Activated CD4-positive, alpha-beta T cell treated with anti-CD3 and anti-CD28 coated beads for 36 hours (primary cell): ENCODE results near the gene NRP1. TPM values are rescaled to one million over a fixed set of nuclear protein-coding genes. Genes with fewer than 3 reads are reported as not detected.

Experiments
- ATAC-seq: fragments of 200-7000 bp; cut with Tn5 transposase; one replicate; pipeline ENCODE4 v1.10.0; 2021; ENCODE audit warnings: mild to moderate bottlenecking, moderate library complexity
- CTCF ChIA-PET: fragments of 350-600 bp; sonication (Branson Sonifier 250); formaldehyde crosslinking; loops from one replicate; lab custom pipeline; 2021; ENCODE audit warnings: antibody characterized with exemption; lab: Charles Lee
- POLR2A ChIA-PET: fragments of 350-600 bp; sonication (Branson Sonifier 250); formaldehyde crosslinking; loops from one replicate; lab custom pipeline; 2021; ENCODE audit warnings: antibody characterized with exemption, inconsistent platforms; lab: Charles Lee
- DNase-seq: peaks from one replicate; pipeline ENCODE4 v3.0.0-alpha.2; 2020
- H3K27ac Mint-ChIP-seq: one replicate; pipeline ENCODE4 v1.8.0; 2021; ENCODE audit warnings: mixed read lengths
- H3K27me3 Mint-ChIP-seq: one replicate; pipeline ENCODE4 v1.8.0; 2021; ENCODE audit warnings: mixed read lengths
- H3K36me3 Mint-ChIP-seq: one replicate; pipeline ENCODE4 v1.8.0; 2021; ENCODE audit warnings: low read depth, mixed read lengths
- H3K4me1 Mint-ChIP-seq: one replicate; pipeline ENCODE4 v1.8.0; 2021; ENCODE audit warnings: mixed read lengths
- H3K4me3 Mint-ChIP-seq: one replicate; pipeline ENCODE4 v1.8.0; 2021; ENCODE audit warnings: mild to moderate bottlenecking, moderate library complexity, mixed read lengths
- H3K9me3 Mint-ChIP-seq: one replicate; pipeline ENCODE4 v1.8.0; 2021; ENCODE audit warnings: low read depth, mixed read lengths
- intact Hi-C, 2 experiments: fragments of 100-400 bp; cut with DNase I in 1 of 2; cut with micrococcal nuclease in 1 of 2; formaldehyde crosslinking; loops; one replicate each; pipeline versions ENCODE4 v1.14.2 to v1.15.1; 2022 to 2024; cut with DNase I, micrococcal nuclease
- total RNA-seq, 2 experiments: library from RNA; stranded (reverse); gene quantifications; one replicate each; pipeline ENCODE4 v1.2.3, GENCODE V29; 2021

Gene NRP1
- total RNA-seq, 2 experiments from 2014 or later = 0.21 to 0.44 TPM

GRCh38 chr10:33289776-33290175 lies 44.7 kb downstream of the NRP1 start:
- Mint-ChIP-seq H3K27me3 (peaks cover 18% of the 10 kb centered on the region), H3K27ac (no peak overlapping the region), H3K4me3 (no peak overlapping the region), H3K36me3 (no peaks in the 10 kb centered on the region), H3K4me1 (no peaks in the 10 kb centered on the region), H3K9me3 (no peaks in the 10 kb centered on the region)
- CTCF ChIA-PET = no interaction called here
- DNase-seq (no peak), ATAC-seq (no peak)
- POLR2A ChIA-PET = no interaction called here
- intact Hi-C loops = no loop called here

DNA sequence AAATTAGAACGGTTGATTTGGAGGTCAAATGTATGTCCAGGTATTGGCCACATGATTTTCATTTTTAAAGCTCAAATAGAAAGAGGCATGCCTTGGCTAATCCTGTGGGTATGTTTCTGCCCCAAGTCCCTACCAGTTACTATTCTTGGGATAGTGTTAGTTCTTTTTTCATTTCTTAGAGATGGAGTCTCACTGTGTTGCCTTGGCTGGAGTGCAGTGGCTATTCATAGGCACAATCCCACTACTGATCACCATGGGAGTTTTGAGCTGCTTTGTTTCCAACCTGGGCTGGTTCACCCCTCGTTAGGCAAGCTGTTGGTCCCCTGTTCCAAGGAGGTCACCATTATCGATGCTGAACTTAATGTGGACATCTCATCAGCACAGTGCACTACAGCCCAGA lies 46.3 kb downstream of the NRP1 start:
- no peak for DNase-seq
- Mint-ChIP-seq H3K4me1 (no peaks in the 10 kb centered on the region), H3K27ac (no peak overlapping the region), H3K36me3 (no peaks in the 10 kb centered on the region), H3K4me3 (no peak overlapping the region), H3K9me3 (no peaks in the 10 kb centered on the region), H3K27me3 (peaks cover 20% of the 10 kb centered on the region)
- no peak for ATAC-seq
- ChIA-PET POLR2A (no interaction called here), CTCF (interaction anchor here (1.3 kb wide), 1 partner anchor 15 kb away, joined by 4 read pairs; no protein-coding TSS in a partner anchor)
- intact Hi-C loops = no loop called here

GRCh38 chr10:33287112-33287511 lies 47.4 kb downstream of the NRP1 start:
- ChIA-PET CTCF (interaction anchor here (1.0 to 1.3 kb wide), 2 partner anchors 10 to 14 kb away, joined by 3 to 4 read pairs; no protein-coding TSS in a partner anchor), POLR2A (no interaction called here)
- Mint-ChIP-seq H3K27ac (no peak overlapping the region), H3K9me3 (no peaks in the 10 kb centered on the region), H3K36me3 (no peaks in the 10 kb centered on the region), H3K4me1 (no peaks in the 10 kb centered on the region), H3K27me3 (peaks cover 22% of the 10 kb centered on the region), H3K4me3 (no peak overlapping the region)
- intact Hi-C loops = no loop called here
- no peak for DNase-seq
- no peak for ATAC-seq

- POLR2A ChIA-PET = no interaction called here
- no peak for DNase-seq
- intact Hi-C loops = no loop called here
- no peaks in the 10 kb centered on the region for H3K36me3 Mint-ChIP-seq
- no peak for ATAC-seq
- no peaks in the 10 kb centered on the region for H3K9me3 Mint-ChIP-seq
- H3K4me1 Mint-ChIP-seq = no peaks in the 10 kb centered on the region
- peaks cover 23% of the 10 kb centered on the region for H3K27me3 Mint-ChIP-seq
- H3K27ac Mint-ChIP-seq = no peak overlapping the region
- no peak overlapping the region for H3K4me3 Mint-ChIP-seq
- CTCF ChIA-PET = interaction anchor here (1.0 kb wide), 1 partner anchor 9 kb away, joined by 3 read pairs; no protein-coding TSS in a partner anchor
These were observed 48.1 kb downstream of the NRP1 start for GRCh38 chr10:33286157-33286934.

- peaks cover 23% of the 10 kb centered on the region for H3K27me3 Mint-ChIP-seq
- no peaks in the 10 kb centered on the region for H3K9me3 Mint-ChIP-seq
- no peak overlapping the region for H3K4me3 Mint-ChIP-seq
- ATAC-seq = no peak
- H3K36me3 Mint-ChIP-seq = no peaks in the 10 kb centered on the region
- intact Hi-C loops = no loop called here
- H3K27ac Mint-ChIP-seq = no peak overlapping the region
- no peaks in the 10 kb centered on the region for H3K4me1 Mint-ChIP-seq
- DNase-seq = no peak
- ChIA-PET CTCF (no interaction called here), POLR2A (no interaction called here)
These were observed 49.5 kb downstream of the NRP1 start for GRCh38 chr10:33284945-33285344.

DNA sequence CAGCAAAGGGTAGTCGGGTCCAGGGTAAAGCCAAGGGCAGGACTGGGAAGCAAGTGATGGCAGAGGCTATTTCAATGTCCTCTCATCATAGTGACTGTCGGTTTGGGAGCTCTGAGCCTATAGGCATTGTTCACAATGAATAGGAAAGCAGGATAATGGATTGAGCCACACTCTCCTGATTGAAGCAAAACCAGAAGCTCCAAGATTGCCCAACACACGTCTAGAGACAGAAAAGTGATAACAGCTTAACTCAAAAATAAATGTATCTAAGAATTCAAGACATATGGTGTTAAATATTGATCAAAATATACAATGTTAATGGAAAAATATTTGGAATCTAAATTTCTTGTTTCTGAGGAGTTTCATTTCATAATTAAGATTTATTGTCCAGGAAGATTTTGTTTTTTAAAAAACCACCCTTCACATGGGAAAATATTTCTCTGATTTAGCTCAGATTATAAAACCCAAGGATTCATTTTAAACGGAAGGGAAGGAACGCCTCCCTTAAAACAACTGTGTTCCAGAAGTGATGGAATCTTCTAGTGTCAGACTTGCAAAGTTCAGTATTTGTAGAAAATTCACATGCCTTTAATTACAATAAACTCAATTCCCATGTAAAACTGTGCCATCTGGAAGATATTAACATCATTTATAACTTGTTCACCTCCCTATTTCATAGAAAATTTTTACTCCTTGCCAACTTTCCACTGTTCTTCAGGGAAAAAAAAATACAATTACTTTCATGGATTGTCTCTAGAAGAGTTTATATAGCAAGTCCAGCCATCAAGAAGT lies 54.5 kb downstream of the NRP1 start:
- CTCF ChIA-PET = no interaction called here

GRCh38 chr10:33279276-33279675 lies 55.2 kb downstream of the NRP1 start:
- intact Hi-C loops = no loop called here
- Mint-ChIP-seq H3K4me1 (no peaks in the 10 kb centered on the region), H3K4me3 (no peak overlapping the region), H3K36me3 (no peaks in the 10 kb centered on the region), H3K27me3 (peaks cover 27% of the 10 kb centered on the region), H3K9me3 (no peaks in the 10 kb centered on the region), H3K27ac (no peak overlapping the region)
- ATAC-seq (no peak), DNase-seq (no peak)
- POLR2A ChIA-PET = no interaction called here
- CTCF ChIA-PET = interaction anchor here (0.8 kb wide), 1 partner anchor 60 kb away, joined by 4 read pairs; no protein-coding TSS in a partner anchor

More for the DNA sequence above, 54.5 kb downstream of the NRP1 start:
- no peaks in the 10 kb centered on the region for H3K4me1 Mint-ChIP-seq
- DNase-seq = no peak
- no peak for ATAC-seq
- H3K27ac Mint-ChIP-seq = no peak overlapping the region
- POLR2A ChIA-PET = interaction anchor here (0.6 kb wide), 1 partner anchor 57 kb away, joined by 3 read pairs; no protein-coding TSS in a partner anchor
- intact Hi-C loops = no loop called here
- H3K9me3 Mint-ChIP-seq = no peaks in the 10 kb centered on the region
- H3K36me3 Mint-ChIP-seq = no peaks in the 10 kb centered on the region
- peaks cover 23% of the 10 kb centered on the region for H3K27me3 Mint-ChIP-seq
- H3K4me3 Mint-ChIP-seq = no peak overlapping the region

GRCh38 chr10:33278198-33278597 lies 56.3 kb downstream of the NRP1 start:
- H3K4me1 Mint-ChIP-seq = no peaks in the 10 kb centered on the region

GRCh38 chr10:33277135-33277536 lies 57.3 kb downstream of the NRP1 start:
- Mint-ChIP-seq H3K27ac (no peak overlapping the region), H3K4me1 (no peaks in the 10 kb centered on the region), H3K9me3 (no peaks in the 10 kb centered on the region), H3K36me3 (no peaks in the 10 kb centered on the region), H3K4me3 (no peak overlapping the region), H3K27me3 (peaks cover 34% of the 10 kb centered on the region)
- POLR2A ChIA-PET = no interaction called here
- intact Hi-C loops = no loop called here
- DNase-seq (no peak), ATAC-seq (no peak)
- CTCF ChIA-PET = interaction anchor here (1.0 kb wide), 1 partner anchor 10 kb away, joined by 3 read pairs; no protein-coding TSS in a partner anchor

More at GRCh38 chr10:33278198-33278597, 56.3 kb downstream of the NRP1 start:
- no peak for ATAC-seq
- peaks cover 32% of the 10 kb centered on the region for H3K27me3 Mint-ChIP-seq
- intact Hi-C loops = no loop called here
- H3K9me3 Mint-ChIP-seq = no peaks in the 10 kb centered on the region
- ChIA-PET POLR2A (no interaction called here), CTCF (interaction anchor here (0.7 to 0.8 kb wide), 3 partner anchors 61 to 1179 kb away, joined by 3 to 4 read pairs (median 4); no protein-coding TSS in a partner anchor)
- no peak overlapping the region for H3K4me3 Mint-ChIP-seq
- H3K27ac Mint-ChIP-seq = no peak overlapping the region
- DNase-seq = no peak
- no peaks in the 10 kb centered on the region for H3K36me3 Mint-ChIP-seq

DNA sequence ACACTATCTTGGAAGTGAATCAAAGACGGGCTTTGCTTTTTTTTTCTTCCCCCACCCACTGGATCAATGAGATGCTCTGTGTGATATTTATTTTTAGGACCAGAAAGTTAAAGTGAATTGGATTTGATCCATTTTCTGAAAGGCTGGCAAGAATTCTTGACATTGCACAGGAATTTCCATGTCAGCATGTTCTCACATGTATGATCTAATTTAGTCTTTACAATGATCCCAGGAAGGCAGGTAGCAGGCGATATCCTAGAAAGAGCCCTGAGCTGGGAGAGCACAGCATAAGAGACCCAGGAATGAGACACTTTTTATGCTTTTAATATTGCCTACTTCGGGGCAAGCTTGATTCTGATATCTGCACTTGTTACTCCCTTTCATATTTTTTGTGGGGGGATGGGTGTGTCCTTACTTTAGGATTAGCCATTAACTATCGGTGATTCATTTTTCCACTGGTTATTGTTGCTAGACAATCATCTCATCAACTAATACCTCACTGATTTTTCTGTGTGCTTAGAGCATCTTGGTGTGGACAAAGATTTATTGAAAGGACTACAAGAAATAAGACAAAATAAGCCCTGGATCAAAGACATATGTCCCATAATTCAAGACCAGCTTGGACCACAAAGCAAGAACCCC lies 58.1 kb downstream of the NRP1 start:
- POLR2A ChIA-PET = no interaction called here
- intact Hi-C loops = no loop called here
- Mint-ChIP-seq H3K9me3 (no peaks in the 10 kb centered on the region), H3K27ac (no peak overlapping the region), H3K4me3 (no peak overlapping the region), H3K36me3 (no peaks in the 10 kb centered on the region), H3K27me3 (peaks cover 32% of the 10 kb centered on the region), H3K4me1 (no peaks in the 10 kb centered on the region)
- ATAC-seq (no peak), DNase-seq (no peak)
- CTCF ChIA-PET = interaction anchor here (1.0 kb wide), 1 partner anchor 10 kb away, joined by 3 read pairs; no protein-coding TSS in a partner anchor

- POLR2A ChIA-PET = no interaction called here
- H3K4me3 Mint-ChIP-seq = no peak overlapping the region
- no peaks in the 10 kb centered on the region for H3K36me3 Mint-ChIP-seq
- ATAC-seq = no peak
- CTCF ChIA-PET = interaction anchor here (0.9 to 1.0 kb wide), 2 partner anchors 11 to 81 kb away, joined by 3 read pairs; no protein-coding TSS in a partner anchor
- no peak overlapping the region for H3K27ac Mint-ChIP-seq
- no peaks in the 10 kb centered on the region for H3K9me3 Mint-ChIP-seq
- peaks cover 37% of the 10 kb centered on the region for H3K27me3 Mint-ChIP-seq
- no peaks in the 10 kb centered on the region for H3K4me1 Mint-ChIP-seq
- no peak for DNase-seq
- intact Hi-C loops = no loop called here
These were observed 60.2 kb downstream of the NRP1 start for GRCh38 chr10:33274096-33274785.
